ENCODE results near the gene MRPL18. TPM values are rescaled to one million over a fixed set of nuclear protein-coding genes. Genes with fewer than 3 reads are reported as not detected.

The MRPL18 gene
- total RNA-seq, 2 donors from 2014 or later = 62.3 to 66.0 TPM

GRCh38 chr6:159800141-159800865 lies 10.0 kb downstream of the MRPL18 start, which contains the start of gene PNLDC1:
TSS of gene PNLDC1 (plus strand) at chr6:159800276. CDS start at chr6:159800308, 32 bp downstream.
- Histone ChIP-seq H3K4me1 (no peaks in the 10 kb centered on the region), H3K27ac (no peak within 1 kb of the TSS), H3K36me3 (peaks cover 39% of the 10 kb centered on the region), H3K4me3 (no peak within 1 kb of the TSS), H3K27me3 (no peaks in the 10 kb centered on the region), H3K9me3 (no peaks in the 10 kb centered on the region)
- TF ChIP-seq, protein P1, sequence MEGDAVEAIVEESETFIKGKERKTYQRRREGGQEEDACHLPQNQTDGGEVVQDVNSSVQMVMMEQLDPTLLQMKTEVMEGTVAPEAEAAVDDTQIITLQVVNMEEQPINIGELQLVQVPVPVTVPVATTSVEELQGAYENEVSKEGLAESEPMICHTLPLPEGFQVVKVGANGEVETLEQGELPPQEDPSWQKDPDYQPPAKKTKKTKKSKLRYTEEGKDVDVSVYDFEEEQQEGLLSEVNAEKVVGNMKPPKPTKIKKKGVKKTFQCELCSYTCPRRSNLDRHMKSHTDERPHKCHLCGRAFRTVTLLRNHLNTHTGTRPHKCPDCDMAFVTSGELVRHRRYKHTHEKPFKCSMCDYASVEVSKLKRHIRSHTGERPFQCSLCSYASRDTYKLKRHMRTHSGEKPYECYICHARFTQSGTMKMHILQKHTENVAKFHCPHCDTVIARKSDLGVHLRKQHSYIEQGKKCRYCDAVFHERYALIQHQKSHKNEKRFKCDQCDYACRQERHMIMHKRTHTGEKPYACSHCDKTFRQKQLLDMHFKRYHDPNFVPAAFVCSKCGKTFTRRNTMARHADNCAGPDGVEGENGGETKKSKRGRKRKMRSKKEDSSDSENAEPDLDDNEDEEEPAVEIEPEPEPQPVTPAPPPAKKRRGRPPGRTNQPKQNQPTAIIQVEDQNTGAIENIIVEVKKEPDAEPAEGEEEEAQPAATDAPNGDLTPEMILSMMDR (IDR thresholded peaks at IDR 0.05) = no peak
- DNase-seq (ENCODE audit: low spot score) = no peak

GRCh38 chr6:159801935-159802334 lies 11.7 kb downstream of the MRPL18 start:
- Histone ChIP-seq H3K9me3 (no peaks in the 10 kb centered on the region), H3K4me1 (no peaks in the 10 kb centered on the region), H3K36me3 (peaks cover 33% of the 10 kb centered on the region), H3K27me3 (no peaks in the 10 kb centered on the region), H3K27ac (no peak overlapping the region), H3K4me3 (no peak overlapping the region)
- TF ChIP-seq, protein P1 (IDR thresholded peaks at IDR 0.05) = no peak
- DNase-seq (ENCODE audit: low spot score) = no peak

DNA sequence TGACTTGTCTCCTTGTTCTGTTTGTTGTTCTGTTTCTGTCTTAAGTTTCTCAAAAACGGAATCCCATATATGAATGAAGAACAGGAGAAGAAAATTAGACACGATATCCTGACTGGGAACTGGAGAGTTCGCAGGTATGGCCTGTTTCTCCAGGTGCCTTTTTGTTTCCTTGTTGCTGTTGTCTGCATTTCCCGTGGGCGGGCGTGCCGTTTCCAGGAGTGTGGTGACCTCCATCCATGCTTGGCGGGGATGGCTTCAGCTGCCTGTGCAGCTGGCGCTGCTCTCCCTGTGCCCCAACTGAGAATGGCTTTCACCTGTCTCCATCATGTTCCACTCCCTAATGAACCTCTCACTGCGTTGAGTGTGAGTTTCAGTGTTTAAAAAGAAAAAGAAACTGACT lies 14.2 kb downstream of the MRPL18 start:
- DNase-seq (ENCODE audit: low spot score) = no peak
- Histone ChIP-seq H3K27me3 (no peaks in the 10 kb centered on the region), H3K27ac (no peak overlapping the region), H3K4me3 (no peak overlapping the region), H3K36me3 (peaks cover 8% of the 10 kb centered on the region), H3K4me1 (no peaks in the 10 kb centered on the region), H3K9me3 (no peaks in the 10 kb centered on the region)
- TF ChIP-seq, protein P1 (IDR thresholded peaks at IDR 0.05) = no peak

DNA sequence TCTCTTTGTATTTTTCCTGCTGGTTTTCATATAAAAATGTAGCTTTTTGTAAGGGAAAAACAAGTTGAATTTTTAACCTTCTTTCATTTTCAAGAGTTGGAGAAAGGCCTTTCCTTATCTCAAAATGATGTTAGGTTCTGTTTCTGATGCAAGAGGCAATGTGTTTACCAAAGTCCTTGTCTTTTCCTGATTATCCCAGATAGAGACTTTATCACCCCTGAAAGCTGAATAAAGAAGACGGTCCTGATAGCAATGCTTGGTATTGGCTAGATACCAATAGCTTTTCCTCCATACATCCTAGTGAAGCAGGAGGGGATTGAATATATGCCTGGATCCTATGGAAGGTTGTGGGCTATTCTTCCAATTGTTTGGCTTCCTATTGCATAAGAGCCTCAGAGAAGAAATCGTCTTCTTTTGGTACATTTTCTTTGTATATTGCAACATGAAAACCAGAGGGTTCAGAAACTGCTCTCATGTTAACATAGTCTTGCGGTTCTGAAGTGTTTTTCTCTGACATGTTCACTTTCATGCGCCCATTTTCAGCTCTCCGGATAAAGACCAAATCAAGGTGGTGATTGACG lies 15.3 kb downstream of the MRPL18 start:
- no peaks in the 10 kb centered on the region for H3K9me3 ChIP-seq
- H3K4me3 ChIP-seq = no peak overlapping the region
- TF ChIP-seq, protein P1 (IDR thresholded peaks at IDR 0.05) = no peak
- H3K4me1 ChIP-seq = no peaks in the 10 kb centered on the region
- H3K27me3 ChIP-seq = no peaks in the 10 kb centered on the region
- DNase-seq (ENCODE audit: low spot score) = no peak
- H3K36me3 ChIP-seq = no peaks in the 10 kb centered on the region
- no peak overlapping the region for H3K27ac ChIP-seq

GRCh38 chr6:159806021-159806458 lies 15.8 kb downstream of the MRPL18 start:
- TF ChIP-seq, protein P1 (IDR thresholded peaks at IDR 0.05) = no peak
- Histone ChIP-seq H3K27ac (no peak overlapping the region), H3K36me3 (no peaks in the 10 kb centered on the region), H3K9me3 (no peaks in the 10 kb centered on the region), H3K4me1 (no peaks in the 10 kb centered on the region), H3K27me3 (no peaks in the 10 kb centered on the region), H3K4me3 (no peak overlapping the region)
- DNase-seq (ENCODE audit: low spot score) = no peak
